PFSK-1 (cell line): Measurements from ENCODE around the gene UMPS.

ENCODE experiments used
- POLR2AphosphoS5 ChIP-seq: IDR thresholded peaks from 2 replicates; pipeline ENCODE4 v1.6.1; 2012; ENCODE audit warnings: low read depth, mild to moderate bottlenecking, control low read depth, low read length, moderate library complexity
- REST ChIP-seq, 2 experiments: IDR thresholded peaks; 2 replicates each; pipeline versions ENCODE4 v1.6.1 to v1.8.0; 2011 to 2012; ENCODE audit warnings: low read depth in 2 of 2, low read length in 2 of 2, control low read depth in 1 of 2, inconsistent platforms in 1 of 2, mild to moderate bottlenecking in 1 of 2, moderate library complexity in 1 of 2; ENCODE audit not compliant: insufficient read depth in 1 of 2
- SIN3A ChIP-seq: IDR thresholded peaks from 2 replicates; pipeline ENCODE4 v1.6.1; 2012; ENCODE audit warnings: mild to moderate bottlenecking, low read length, moderate library complexity, borderline replicate concordance; ENCODE audit not compliant: insufficient read depth
- TAF1 ChIP-seq: IDR thresholded peaks from 2 replicates; pipeline ENCODE4 v1.6.1; 2012; ENCODE audit warnings: low read length, control low read depth, borderline replicate concordance; ENCODE audit not compliant: insufficient read depth

- TF ChIP-seq POLR2AphosphoS5: no peak
- no peak for TF ChIP-seq TAF1
- no peak for TF ChIP-seq SIN3A
- TF ChIP-seq REST (IDR thresholded peaks at IDR 0.05; ENCODE audit: insufficient read depth in 1 of 2, low read depth in 2 of 2, low read length in 2 of 2): no peak
Observed at GRCh38 chr3:124791639-124792151, 61.4 kb downstream of the UMPS start.
